K562 (cell line): Measurements from ENCODE around the gene SNW1. TPM values are rescaled to one million over a fixed set of nuclear protein-coding genes. Genes with fewer than 3 reads are reported as not detected.

Experiments
- ATAC-seq: fragments of 200-7000 bp; cut with Tn5 transposase; 3 replicates; pipeline ENCODE4 v1.9.1; 2020; ENCODE audit warnings: moderate library complexity
- Bru-seq: library from RNA; stranded (reverse); fragments of 400-500 nt; gene quantifications from one replicate; lab custom pipeline; 2021; lab: Mats Ljungman, UMichigan
- BruChase-seq, 2 experiments: library from RNA; stranded (reverse); fragments of 400-500 nt; gene quantifications; one replicate each; lab custom pipeline; 2021; lab: Mats Ljungman, UMichigan
- BruUV-seq: library from RNA; stranded (reverse); fragments of 400-500 nt; replicated peaks from 2 replicates; lab custom pipeline; 2021; lab: Mats Ljungman, UMichigan
- CTCF ChIA-PET: fragments of 300-600 bp; formaldehyde crosslinking; extraction: SDS; loops from one replicate; lab custom pipeline; 2021; ENCODE audit warnings: low intra/inter-chr PET ratio; lab: Yijun Ruan, JAX
- POLR2A ChIA-PET: fragments of 300-600, 350-650 bp; sonication (Branson Sonifier 250); formaldehyde crosslinking; extraction: SDS; loops from one replicate; lab custom pipeline; 2021; ENCODE audit warnings: antibody characterized with exemption, inconsistent platforms; lab: Yijun Ruan, JAX
- DNase-seq, 4 experiments: peaks; one replicate each; pipeline versions ENCODE4 v3.0.0 to v3.0.0-alpha.2; 2011 to 2018; ENCODE audit warnings: low spot score in 3 of 4, mixed read lengths in 3 of 4; ENCODE audit errors: extremely low read depth in 1 of 4
- FAIRE-seq: peaks from 2 replicates; lab custom pipeline; 2011; peaks lifted over from hg19 to GRCh38; lab: Jason Lieb, UNC
- H2AFZ ChIP-seq: 2 replicates; pipeline ENCODE4 v1.6.0; 2011; ENCODE audit warnings: low read depth, low read length, control low read depth, inconsistent platforms
- H3K27ac ChIP-seq: fragments of 200-600 bp; 3 replicates; pipeline ENCODE4 v1.8.0; 2011; ENCODE audit warnings: low read depth, mild to moderate bottlenecking, control low read depth, inconsistent platforms, low read length, moderate library complexity, mixed read lengths; ENCODE audit errors: extremely low read depth
- H3K27me3 ChIP-seq, 2 experiments: fragments of 300-600 bp in 1 of 2; 2 replicates in 1 of 2; 3 replicates in 1 of 2; pipeline versions ENCODE4 v1.6.0 to v1.8.0; 2011; ENCODE audit warnings: inconsistent platforms in 2 of 2, low read length in 2 of 2, mild to moderate bottlenecking in 1 of 2, mixed read lengths in 1 of 2, moderate library complexity in 1 of 2; ENCODE audit not compliant: control insufficient read depth in 2 of 2, insufficient read depth in 2 of 2
- H3K36me3 ChIP-seq: fragments of 300-600 bp; 3 replicates; pipeline ENCODE4 v1.8.0; 2011; ENCODE audit warnings: mild to moderate bottlenecking, low read length, inconsistent platforms; ENCODE audit not compliant: control insufficient read depth, insufficient read depth
- H3K4me1 ChIP-seq, 2 experiments: fragments of 200-600 bp in 1 of 2; replicated peaks in 1 of 2; 2 replicates in 1 of 2; 3 replicates in 1 of 2; pipeline versions ENCODE4 v1.5.1 to v1.8.0; 2011; ENCODE audit warnings: inconsistent platforms in 2 of 2, low read length in 2 of 2, mild to moderate bottlenecking in 1 of 2, mixed read lengths in 1 of 2, moderate library complexity in 1 of 2; ENCODE audit not compliant: control insufficient read depth in 2 of 2, insufficient read depth in 2 of 2
- H3K4me2 ChIP-seq: 2 replicates; pipeline ENCODE4 v1.6.1; 2011; ENCODE audit warnings: low read length, control low read depth, inconsistent platforms, mixed read lengths; ENCODE audit not compliant: insufficient read depth
- H3K4me3 ChIP-seq: fragments of 200-600 bp; sonication (generic), shearing (Covaris generic); 2 replicates; pipeline ENCODE4 v1.5.1; 2016; ENCODE audit warnings: control low read depth, inconsistent platforms
- H3K79me2 ChIP-seq: fragments of 200-600 bp; 3 replicates; pipeline ENCODE4 v1.8.0; 2011; ENCODE audit warnings: low read length, inconsistent platforms; ENCODE audit not compliant: control insufficient read depth, insufficient read depth
- H3K9ac ChIP-seq, 2 experiments: 2 replicates each; pipeline versions ENCODE4 v1.6.0 to v1.6.1; 2011; ENCODE audit warnings: low read depth in 2 of 2, low read length in 2 of 2, control low read depth in 1 of 2, inconsistent platforms in 1 of 2, mild to moderate bottlenecking in 1 of 2, mixed read lengths in 1 of 2; ENCODE audit not compliant: insufficient read depth in 1 of 2
- H3K9me1 ChIP-seq: one replicate; pipeline ENCODE4 v1.6.0; 2011; ENCODE audit warnings: inconsistent platforms, mild to moderate bottlenecking, low read length, moderate library complexity; ENCODE audit not compliant: control insufficient read depth, insufficient read depth
- H3K9me3 ChIP-seq: replicated peaks from 2 replicates; pipeline ENCODE4 v1.5.1; 2011; ENCODE audit warnings: low read depth, low read length, inconsistent platforms; ENCODE audit not compliant: control insufficient read depth, insufficient read depth
- H4K20me1 ChIP-seq: replicated peaks from 2 replicates; pipeline ENCODE4 v1.6.1; 2011; ENCODE audit warnings: low read length, inconsistent platforms, mixed read lengths; ENCODE audit not compliant: control insufficient read depth, insufficient read depth
- CHCHD3 ChIP-seq: fragments of 250-450 bp; sonication (Bioruptor Pico); IDR thresholded peaks from 2 replicates; pipeline ENCODE4 v2.1.2; 2022; ENCODE audit warnings: mild to moderate bottlenecking
- GABPA ChIP-seq: fragments of 200-800 bp; sonication (Bioruptor generic); conservative IDR thresholded peaks from 2 replicates; pipeline ENCODE4 v1.6.1; 2016; ENCODE audit warnings: low read depth, missing genetic modification characterization, missing compliant biosample characterization
- GABPB1 ChIP-seq: sonication (generic); formaldehyde crosslinking; IDR thresholded peaks from 2 replicates; pipeline ENCODE4 v1.8.0; 2022; ENCODE audit warnings: mild to moderate bottlenecking, missing genetic modification reagents
- JUN ChIP-seq, 2 experiments: sonication (generic) in 1 of 2; formaldehyde crosslinking in 1 of 2; IDR thresholded peaks; 2 replicates each; pipeline versions ENCODE4 v1.6.1 to v1.8.0; 2012 to 2022; ENCODE audit warnings: borderline replicate concordance in 2 of 2, mild to moderate bottlenecking in 2 of 2, improper control_type of control experiment in 1 of 2, low read depth in 1 of 2, low read length in 1 of 2, missing genetic modification reagents in 1 of 2
- MAZ ChIP-seq, 2 experiments: fragments of 450-650 bp in 1 of 2; sonication (generic) in 1 of 2; formaldehyde crosslinking; IDR thresholded peaks in 1 of 2; conservative IDR thresholded peaks in 1 of 2; 2 replicates each; pipeline versions ENCODE4 v1.4.0 to v1.5.0; 2020; ENCODE audit warnings: mild to moderate bottlenecking in 1 of 2, missing genetic modification reagents in 1 of 2
- NCOA4 ChIP-seq: fragments of 450-650 bp; IDR thresholded peaks from 2 replicates; pipeline ENCODE4 v1.6.1; 2018; ENCODE audit warnings: mild to moderate bottlenecking; ENCODE audit not compliant: partially characterized antibody
- NFRKB ChIP-seq: fragments of 450-650 bp; IDR thresholded peaks from 2 replicates; pipeline ENCODE4 v1.6.1; 2016; ENCODE audit warnings: low read depth
- RBBP5 ChIP-seq: fragments of 200-600 bp; sonication (generic); IDR thresholded peaks from 2 replicates; pipeline ENCODE4 v1.6.1; 2012; ENCODE audit warnings: borderline replicate concordance, mild to moderate bottlenecking, low read length, control low read depth, inconsistent platforms; ENCODE audit not compliant: insufficient read depth, poor library complexity, severe bottlenecking
- TAF9B ChIP-seq: fragments of 450-650 bp; IDR thresholded peaks from 2 replicates; pipeline ENCODE4 v1.6.1; 2018; ENCODE audit warnings: mild to moderate bottlenecking; ENCODE audit not compliant: partially characterized antibody
- ZBTB7A ChIP-seq: IDR thresholded peaks from 2 replicates; pipeline ENCODE4 v1.6.1; 2011; ENCODE audit warnings: low read depth, mild to moderate bottlenecking, low read length, moderate library complexity, borderline replicate concordance; ENCODE audit not compliant: control insufficient read depth
- ZNF79 ChIP-seq: fragments of 250-450 bp; sonication (Bioruptor Pico); IDR thresholded peaks from 2 replicates; pipeline ENCODE4 v1.4.0; 2020; ENCODE audit warnings: low read depth, mild to moderate bottlenecking, moderate library complexity
- WGBS: fragments of 100-300 bp; shearing (Covaris generic); methylation state at CpG from one replicate; pipeline ENCODE4 v1.1.6; 2016; ENCODE audit warnings: low coverage, mixed read lengths; ENCODE audit not compliant: insufficient coverage; ENCODE audit errors: missing lambda C conversion rate; 5-methylcytosine and 5-hydroxymethylcytosine counted together
- in situ Hi-C: fragments of 300-500 bp; cut with MboI; formaldehyde crosslinking; loops from 4 replicates; pipeline ENCODE4 v1.15.0; 2018; ENCODE audit warnings: inconsistent platforms, mixed read lengths
- intact Hi-C: fragments of 100-400 bp; cut with micrococcal nuclease; formaldehyde crosslinking; loops from 2 replicates; pipeline ENCODE4 v1.14.2; 2022
- long read RNA-seq, 3 experiments: library from polyadenylated mRNA in 2 of 3; library from RNA in 1 of 3; unstranded in 2 of 3; stranded (forward) in 1 of 3; transcript quantifications; one replicate each; pipeline ENCODE4 v2.0.0, GENCODE V29; 2019 to 2022
- polyA minus RNA-seq, 3 experiments: library from RNA; depleted of rRNA, polyadenylated mRNA; stranded (reverse); fragments of >200 nt; gene quantifications; 2 replicates each; pipeline ENCODE4 v1.2.3, GENCODE V29; 2011
- polyA plus RNA-seq, 8 experiments: library from polyadenylated mRNA; depleted of rRNA in 4 of 8; stranded (reverse) in 5 of 8; unstranded in 3 of 8; fragments of >200 nt; fragmentation: Nextera tagmentation in 2 of 8; fragmentation: Illumina TruSeq in 1 of 8; extraction: Ambion mirVana in 2 of 8; extraction: Trizol in 1 of 8; gene quantifications; 2 replicates each; pipeline versions ENCODE4 v1.2.1 to v1.2.3, GENCODE V29; 2011 to 2014; ENCODE audit warnings: inconsistent platforms in 1 of 8, missing spikeins in 1 of 8
- total RNA-seq, 7 experiments: library from RNA; depleted of rRNA in 6 of 7; stranded (reverse); fragments of >200 nt in 6 of 7; fragmentation: Illumina TruSeq in 2 of 7; extraction: Trizol in 2 of 7; gene quantifications; 2 replicates each; pipeline versions ENCODE4 v1.2.1 to v1.2.3, GENCODE V29; 2011 to 2021; ENCODE audit warnings: low replicate concordance in 1 of 7
- TF ChIP-seq, protein P1 (sequence below): fragments of 450-650 bp; IDR thresholded peaks from 2 replicates; pipeline ENCODE4 v1.6.1; 2014; ENCODE audit warnings: low read depth, mild to moderate bottlenecking, moderate library complexity, borderline replicate concordance

The SNW1 gene
- total RNA-seq (2011; cell fraction: chromatin; rRNA removed; ENCODE audit: low replicate concordance) = 36.2 and 47.0 TPM in 2 replicates
- total RNA-seq (2011; cell fraction: nucleolus; rRNA removed) = 17.5 and 20.7 TPM in 2 replicates
- 15.8 and 16.1 TPM in 2 replicates for total RNA-seq (2011; cell fraction: nucleoplasm; rRNA removed)
- total RNA-seq (2014; rRNA removed) = 76.0 and 97.4 TPM in 2 replicates
- total RNA-seq (2014; rRNA removed; fragmentation: Illumina TruSeq; extraction: Trizol) = 121 and 133 TPM in 2 replicates
- 98.2 and 101 TPM in 2 replicates for total RNA-seq (2015; rRNA removed; fragmentation: Illumina TruSeq; extraction: Trizol)
- total RNA-seq (2021) = 81.3 and 92.3 TPM in 2 replicates
- polyA plus RNA-seq (2011; rRNA removed) = 40.8 and 64.4 TPM in 2 replicates
- polyA plus RNA-seq (2011; cell fraction: cytosol; rRNA removed) = 15.3 and 19.5 TPM in 2 replicates
- 20.1 and 27.2 TPM in 2 replicates for polyA plus RNA-seq (2011; cell fraction: nucleus; rRNA removed)
- polyA plus RNA-seq (2012) = 68.5 and 92.6 TPM in 2 replicates
- polyA plus RNA-seq (2014; fragmentation: Illumina TruSeq; extraction: Trizol) = 83.1 and 111 TPM in 2 replicates
- 100 to 1,000 TPM in 1 of 2 experiments, 10 to 100 TPM in 1; 79.0 to 143 TPM for polyA plus RNA-seq (2014; fragmentation: Nextera tagmentation; extraction: Ambion mirVana)
- 93.1 and 103 TPM in 2 replicates for polyA plus RNA-seq (2014; rRNA removed)
- 54.0 and 69.0 TPM in 2 replicates for polyA minus RNA-seq (2011; rRNA and poly(A)+ RNA removed)
- polyA minus RNA-seq (2011; cell fraction: cytosol; rRNA and poly(A)+ RNA removed) = 19.7 and 20.8 TPM in 2 replicates
- polyA minus RNA-seq (2011; cell fraction: nucleus; rRNA and poly(A)+ RNA removed) = 12.4 and 17.1 TPM in 2 replicates
- Bru-seq, nascent RNA = percentile 82 among the genes with signal in this experiment
- percentile 84 among the genes with signal in this experiment for BruChase-seq, experiment 1, labeled RNA remaining after a 2-hour chase
- BruChase-seq, experiment 2, labeled RNA remaining after a 6-hour chase = percentile 85 among the genes with signal in this experiment
- long read RNA-seq, experiment 1, transcript SNW1-205 (13 exons, 1,855 nt) = minor isoform, 5 of 256 reads
- long read RNA-seq, experiment 1, transcript SNW1-201 (14 exons, 2,163 nt) = major isoform, 168 of 256 reads
- long read RNA-seq, experiment 1, partial matches to known transcripts = 59 of 256 reads
- long read RNA-seq, experiment 1, other reads (novel, unspliced or antisense) = 24 of 256 reads
- long read RNA-seq, experiment 2, transcript SNW1-201 (14 exons, 2,163 nt) = major isoform, 24 of 100 reads
- long read RNA-seq, experiment 2, partial matches to known transcripts = 56 of 100 reads
- long read RNA-seq, experiment 2, other reads (novel, unspliced or antisense) = 20 of 100 reads
- long read RNA-seq, experiment 3, transcript SNW1-201 (14 exons, 2,163 nt) = major isoform, 23 of 63 reads
- long read RNA-seq, experiment 3, partial matches to known transcripts = 34 of 63 reads
- long read RNA-seq, experiment 3, other reads (novel, unspliced or antisense) = 5 of 63 reads

DNA sequence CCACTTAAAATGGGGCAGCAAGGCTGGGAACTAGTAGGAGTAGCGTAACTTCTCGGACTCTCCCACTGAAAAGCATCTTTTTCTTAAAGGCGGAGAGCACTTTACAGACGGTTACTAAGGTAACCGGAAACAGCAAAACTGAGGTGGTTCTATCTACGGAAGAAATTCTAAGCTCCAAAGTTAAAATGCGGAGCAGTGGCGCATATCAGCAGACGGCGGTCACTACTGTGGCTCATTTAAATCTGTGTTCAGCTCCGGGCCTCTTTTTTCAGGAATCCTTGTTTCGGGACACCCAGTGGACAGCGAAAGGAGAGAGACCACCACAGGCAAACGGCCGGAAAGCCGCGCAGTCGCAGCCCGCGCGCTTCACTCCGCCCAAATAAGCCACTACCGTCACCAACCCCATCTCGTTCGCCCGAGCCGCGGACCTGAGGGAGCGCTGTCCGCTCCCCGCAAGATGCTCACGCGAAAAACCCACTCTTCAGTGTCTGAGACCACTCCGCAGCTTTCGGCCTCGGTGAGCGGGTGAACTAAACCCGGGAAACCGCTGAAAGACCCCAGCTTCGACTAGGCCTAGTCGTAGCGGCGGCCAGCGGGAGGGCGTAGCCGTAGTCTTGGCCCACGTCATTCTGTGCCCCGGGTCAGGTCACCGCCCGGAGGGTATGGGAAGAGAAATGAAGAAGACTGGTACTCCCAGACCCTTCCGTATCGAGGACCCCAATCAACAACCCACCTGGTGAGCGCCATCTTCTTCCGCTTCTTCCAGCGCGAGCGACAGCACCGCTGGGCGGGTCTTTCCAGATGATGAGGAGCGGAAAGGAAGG lies at the start of gene SNW1:
Gene SNW1 (minus strand): TSS at position 776 of the 824 bp plus-strand sequence. CDS start 29 bp downstream, at position 747.
- Histone ChIP-seq H3K9me3 (no peaks in the 10 kb centered on the region), H3K36me3 (peaks cover 37% of the 10 kb centered on the region; the same call in 1 of the 3 replicates), H3K27ac (peak within 1 kb of the TSS; percentile 89), H3K4me2 (peak within 1 kb of the TSS; percentile 85), H2AFZ (peak within 1 kb of the TSS; percentile 98), H3K9ac (peak within 1 kb of the TSS; percentile 92 to 96), H3K9me1 (no peaks in the 10 kb centered on the region), H3K79me2 (peaks cover 54% of the 10 kb centered on the region), H3K4me1 (peaks cover 3 to 4% of the 10 kb centered on the region in 2 experiments; a peak in 3 of 5 replicates), H3K27me3 (no peaks in the 10 kb centered on the region), H3K4me3 (peak within 1 kb of the TSS; percentile 79), H4K20me1 (no peaks in the 10 kb centered on the region)
- ATAC-seq = peak; percentile 94
- BruUV-seq = TSS peak; percentile 54
- peak; percentile 83 to 94 (median 86) for DNase-seq
- ChIA-PET CTCF (no interaction called here), POLR2A (interaction anchor here (0.6 to 2.2 kb wide), 4 partner anchors 8 to 92 kb away, joined by 4 to 9 read pairs (median 6); no protein-coding TSS in a partner anchor)
- WGBS = 2% methylated on average over 24 of the region's 60 CpGs
- in situ Hi-C loops (loop anchor here (5.0 kb wide), 1 partner anchor 37 kb away; no protein-coding TSS in a partner anchor), intact Hi-C loops (loop anchor here (2.0 kb wide), 2 partner anchors 40 to 100 kb away; partner anchors contain the start of gene ADCK1)
- peak; percentile 97 for FAIRE-seq
- TF ChIP-seq, protein P1, sequence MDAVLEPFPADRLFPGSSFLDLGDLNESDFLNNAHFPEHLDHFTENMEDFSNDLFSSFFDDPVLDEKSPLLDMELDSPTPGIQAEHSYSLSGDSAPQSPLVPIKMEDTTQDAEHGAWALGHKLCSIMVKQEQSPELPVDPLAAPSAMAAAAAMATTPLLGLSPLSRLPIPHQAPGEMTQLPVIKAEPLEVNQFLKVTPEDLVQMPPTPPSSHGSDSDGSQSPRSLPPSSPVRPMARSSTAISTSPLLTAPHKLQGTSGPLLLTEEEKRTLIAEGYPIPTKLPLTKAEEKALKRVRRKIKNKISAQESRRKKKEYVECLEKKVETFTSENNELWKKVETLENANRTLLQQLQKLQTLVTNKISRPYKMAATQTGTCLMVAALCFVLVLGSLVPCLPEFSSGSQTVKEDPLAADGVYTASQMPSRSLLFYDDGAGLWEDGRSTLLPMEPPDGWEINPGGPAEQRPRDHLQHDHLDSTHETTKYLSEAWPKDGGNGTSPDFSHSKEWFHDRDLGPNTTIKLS = peak; percentile 25; the same call in 1 of the 2 replicates
- TF ChIP-seq ZBTB7A (peak; percentile 38; the same call in 1 of the 2 replicates), TAF9B (peak; percentile 60), CHCHD3 (CRISPR knock-in tag) (no peak), MAZ (CRISPR knock-in tag; conservative IDR thresholded peaks at IDR 0.05 in 1 of 2, IDR thresholded peaks at IDR 0.05 in 1 of 2) (peak in 1 of 2 experiments; percentile 55; a peak in 1 of 4 replicates), GABPB1 (CRISPR knock-in tag) (peak; percentile 73), GABPA (tag) (peak; percentile 87), ZNF79 (CRISPR knock-in tag) (no peak), JUN (IDR thresholded peaks at IDR 0.05; ENCODE audit: borderline replicate concordance, low read depth, low read length) (no peak), JUN (CRISPR knock-in tag; IDR thresholded peaks at IDR 0.05; ENCODE audit: borderline replicate concordance) (peak; percentile 74; the same call in 1 of the 2 replicates), NFRKB (peak; percentile 86), NCOA4 (no peak), RBBP5 (peak; percentile 83)
